IMR-90 (cell line): ENCODE results near the gene NHSL2. TPM values are rescaled to one million over a fixed set of nuclear protein-coding genes. Genes with fewer than 3 reads are reported as not detected.

ENCODE experiments used
- ATAC-seq: fragments of 200-7000 bp; cut with Tn5 transposase; 2 replicates; pipeline ENCODE4 v1.9.1; 2020; ENCODE audit warnings: low read depth, mild to moderate bottlenecking, moderate library complexity
- BruUV-seq: library from RNA; stranded (reverse); fragments of 400-500 nt; replicated peaks from 2 replicates; lab custom pipeline; 2021; lab: Mats Ljungman, UMichigan
- CTCF ChIA-PET: fragments of 300-600 bp; formaldehyde crosslinking; extraction: SDS; loops from one replicate; lab custom pipeline; 2021; ENCODE audit warnings: antibody characterized with exemption; lab: Yijun Ruan, JAX
- POLR2A ChIA-PET: fragments of 300-600 bp; sonication (Branson Sonifier 250); formaldehyde crosslinking; loops from one replicate; lab custom pipeline; 2022; ENCODE audit warnings: antibody characterized with exemption; ENCODE audit not compliant: unreplicated experiment; lab: Charles Lee
- DNase-seq: peaks from one replicate; pipeline ENCODE4 v3.0.0; 2013
- H2AFZ ChIP-seq: replicated peaks from 2 replicates; pipeline ENCODE3; 2013; ENCODE audit warnings: low read length, mild to moderate bottlenecking; ENCODE audit not compliant: poor library complexity
- H2AK5ac ChIP-seq: 2 replicates; pipeline ENCODE4 v1.6.1; 2013; ENCODE audit warnings: low read depth, low read length, inconsistent platforms
- H2AK9ac ChIP-seq: replicated peaks from 2 replicates; pipeline ENCODE3; 2013; ENCODE audit warnings: mild to moderate bottlenecking, low read depth, low read length, moderate library complexity; ENCODE audit not compliant: poor library complexity
- H2BK120ac ChIP-seq: 2 replicates; pipeline ENCODE4 v1.6.1; 2013; ENCODE audit warnings: low read depth, low read length, inconsistent platforms
- H2BK15ac ChIP-seq: 3 replicates; pipeline ENCODE4 v1.6.1; 2013; ENCODE audit warnings: low read depth, low read length, inconsistent platforms
- H2BK20ac ChIP-seq: 2 replicates; pipeline ENCODE4 v1.6.1; 2013; ENCODE audit warnings: low read depth, mild to moderate bottlenecking, inconsistent platforms, low read length, moderate library complexity
- H2BK5ac ChIP-seq: 2 replicates; pipeline ENCODE4 v1.6.1; 2013; ENCODE audit warnings: mild to moderate bottlenecking, low read depth, low read length, inconsistent platforms; ENCODE audit not compliant: poor library complexity, severe bottlenecking
- H3K14ac ChIP-seq: replicated peaks from 2 replicates; pipeline ENCODE4 v1.6.1; 2013; ENCODE audit warnings: low read depth, low read length, inconsistent platforms
- H3K18ac ChIP-seq: 2 replicates; pipeline ENCODE4 v1.6.1; 2013; ENCODE audit warnings: low read depth, low read length, control low read depth
- H3K23ac ChIP-seq: 2 replicates; pipeline ENCODE4 v1.6.1; 2013; ENCODE audit warnings: low read depth, low read length, inconsistent platforms
- H3K27ac ChIP-seq: 2 replicates; pipeline ENCODE4 v1.5.1; 2013; ENCODE audit warnings: mild to moderate bottlenecking, control low read depth, low read length; ENCODE audit not compliant: insufficient read depth
- H3K27me3 ChIP-seq: 2 replicates; pipeline ENCODE4 v1.6.1; 2013; ENCODE audit warnings: low read length; ENCODE audit not compliant: control insufficient read depth, insufficient read depth
- H3K36me3 ChIP-seq: 2 replicates; pipeline ENCODE4 v1.6.1; 2013; ENCODE audit warnings: low read length, mixed read lengths; ENCODE audit not compliant: control insufficient read depth, insufficient read depth
- H3K4ac ChIP-seq: 2 replicates; pipeline ENCODE4 v1.6.1; 2013; ENCODE audit warnings: low read depth, low read length, inconsistent platforms
- H3K4me1 ChIP-seq: 2 replicates; pipeline ENCODE4 v1.6.1; 2013; ENCODE audit warnings: low read length, mixed read lengths; ENCODE audit not compliant: control insufficient read depth, insufficient read depth
- H3K4me2 ChIP-seq: 2 replicates; pipeline ENCODE4 v1.6.1; 2013; ENCODE audit warnings: low read depth, mild to moderate bottlenecking, control low read depth, low read length, moderate library complexity
- H3K4me3 ChIP-seq: 2 replicates; pipeline ENCODE4 v1.5.1; 2013; ENCODE audit warnings: low read depth, mild to moderate bottlenecking, control low read depth, low read length, moderate library complexity; ENCODE audit not compliant: insufficient read depth
- H3K56ac ChIP-seq: 2 replicates; pipeline ENCODE4 v1.6.1; 2013; ENCODE audit warnings: low read length, inconsistent platforms; ENCODE audit not compliant: insufficient read depth; ENCODE audit errors: extremely low read depth
- H3K79me1 ChIP-seq, 2 experiments: 2 replicates each; pipeline ENCODE4 v1.6.1; 2013; ENCODE audit warnings: low read length in 2 of 2, inconsistent platforms in 1 of 2, low read depth in 1 of 2
- H3K9ac ChIP-seq: 2 replicates; pipeline ENCODE4 v1.6.1; 2013; ENCODE audit warnings: low read depth, low read length, control low read depth
- H3K9me1 ChIP-seq: 2 replicates; pipeline ENCODE4 v1.6.1; 2013; ENCODE audit warnings: low read length, inconsistent platforms; ENCODE audit not compliant: insufficient read depth
- H3K9me3 ChIP-seq: 2 replicates; pipeline ENCODE4 v1.6.1; 2013; ENCODE audit warnings: low read length; ENCODE audit not compliant: control insufficient read depth, insufficient read depth
- H4K20me1 ChIP-seq: 2 replicates; pipeline ENCODE4 v1.6.1; 2013; ENCODE audit warnings: low read length, inconsistent platforms; ENCODE audit not compliant: insufficient read depth
- H4K5ac ChIP-seq: 2 replicates; pipeline ENCODE4 v1.6.1; 2013; ENCODE audit warnings: mild to moderate bottlenecking, low read depth, low read length, control low read depth
- H4K8ac ChIP-seq, 2 experiments: 2 replicates each; pipeline ENCODE4 v1.6.1; 2013; ENCODE audit warnings: low read depth in 2 of 2, low read length in 2 of 2, control low read depth in 1 of 2, inconsistent platforms in 1 of 2
- H4K91ac ChIP-seq: 2 replicates; pipeline ENCODE4 v1.6.1; 2013; ENCODE audit warnings: low read depth, low read length, inconsistent platforms; ENCODE audit not compliant: insufficient read depth
- CHD1 ChIP-seq: IDR thresholded peaks from 2 replicates; pipeline ENCODE4 v1.6.1; 2012; ENCODE audit warnings: low read depth, low read length, improper control_type of control experiment
- FOS ChIP-seq: fragments of 150-350 bp; IDR thresholded peaks from 2 replicates; pipeline ENCODE4 v1.6.1; 2016; ENCODE audit warnings: low read depth, low read length
- MAZ ChIP-seq: IDR thresholded peaks from 2 replicates; pipeline ENCODE4 v1.6.1; 2012; ENCODE audit warnings: low read depth, mild to moderate bottlenecking, low read length, improper control_type of control experiment, moderate library complexity, borderline replicate concordance
- MXI1 ChIP-seq: IDR thresholded peaks from 2 replicates; pipeline ENCODE4 v1.6.1; 2012; ENCODE audit warnings: low read depth, mild to moderate bottlenecking, low read length, moderate library complexity, borderline replicate concordance
- NFE2L2 ChIP-seq: fragments of 150-350 bp; IDR thresholded peaks from 2 replicates; pipeline ENCODE4 v1.6.1; 2016; ENCODE audit warnings: low read depth, mild to moderate bottlenecking, low read length
- POLR2A ChIP-seq: IDR thresholded peaks from 2 replicates; pipeline ENCODE4 v1.6.1; 2012; ENCODE audit warnings: mild to moderate bottlenecking, low read depth, low read length
- RCOR1 ChIP-seq: IDR thresholded peaks from 2 replicates; pipeline ENCODE4 v1.6.1; 2012; ENCODE audit warnings: mild to moderate bottlenecking, low read length, improper control_type of control experiment; ENCODE audit not compliant: insufficient replicate concordance
- RFX5 ChIP-seq: IDR thresholded peaks from 2 replicates; pipeline ENCODE4 v1.8.0; 2012; ENCODE audit warnings: low read depth, mild to moderate bottlenecking, low read length, moderate library complexity
- SMC3 ChIP-seq: fragments of 150-350 bp; IDR thresholded peaks from 2 replicates; pipeline ENCODE4 v1.6.1; 2016; ENCODE audit warnings: low read depth, mild to moderate bottlenecking, antibody characterized with exemption, low read length, moderate library complexity
- USF2 ChIP-seq: fragments of 150-350 bp; IDR thresholded peaks from 2 replicates; pipeline ENCODE4 v1.6.1; 2017; ENCODE audit warnings: mild to moderate bottlenecking, antibody characterized with exemption, low read length, low read depth
- WGBS, 2 experiments: methylation state at CpG; one replicate each; pipeline versions ENCODE4 v1.1.5 to v1.1.7; 2013; ENCODE audit warnings: missing lambda C conversion rate in 2 of 2; ENCODE audit not compliant: insufficient read length in 1 of 2; ENCODE audit errors: extremely low coverage in 2 of 2; 5-methylcytosine and 5-hydroxymethylcytosine counted together
- dilution Hi-C: fragments of 300-500 bp; cut with HindIII; formaldehyde crosslinking; loops from one replicate; pipeline ENCODE4 v1.14.3; 2018; ENCODE audit warnings: low sequenced_read_pairs; ENCODE audit not compliant: unreplicated experiment
- in situ Hi-C: fragments of 300-500 bp; cut with MboI; formaldehyde crosslinking; loops from 3 replicates; pipeline ENCODE4 v1.14.3; 2019; ENCODE audit warnings: low sequenced_read_pairs, inconsistent platforms, mixed read lengths
- intact Hi-C: fragments of 100-400 bp; cut with micrococcal nuclease; formaldehyde crosslinking; loops from 2 replicates; pipeline ENCODE4 v1.10.0; 2022
- polyA plus RNA-seq, 3 experiments: library from polyadenylated mRNA; depleted of rRNA; stranded (reverse); fragments of >200 nt; gene quantifications; 2 replicates each; pipeline ENCODE4 v1.2.3, GENCODE V29; 2012; ENCODE audit warnings: low replicate concordance in 1 of 3
- total RNA-seq: library from RNA; depleted of rRNA; stranded (reverse); fragments of >200 nt; gene quantifications from 2 replicates; pipeline ENCODE4 v1.2.3, GENCODE V29; 2012
- TF ChIP-seq, protein P1 (sequence below): conservative IDR thresholded peaks from 2 replicates; pipeline ENCODE4 v1.5.1; 2012; ENCODE audit warnings: mild to moderate bottlenecking, low read depth, low read length, improper control_type of control experiment
- TF ChIP-seq, protein P2 (sequence below): fragments of 150-350 bp; IDR thresholded peaks from 2 replicates; pipeline ENCODE4 v1.6.1; 2016; ENCODE audit warnings: low read depth, mild to moderate bottlenecking, low read length, moderate library complexity, borderline replicate concordance

The NHSL2 gene
- total and polyA plus RNA-seq, 2 of the 4 experiments (the other 2 are of a cell fraction) = 0.72 to 0.75 TPM

GRCh38 chrX:71958281-71958675 lies 47.6 kb downstream of the NHSL2 start:
- Histone ChIP-seq H3K4me1 (no peaks in the 10 kb centered on the region; the same call in 1 of the 2 replicates), H3K18ac (no peak overlapping the region), H3K9me3 (no peaks in the 10 kb centered on the region), H3K79me1 (no peaks in the 10 kb centered on the region), H3K36me3 (no peaks in the 10 kb centered on the region), H3K4ac (no peak overlapping the region), H2BK5ac (no peak overlapping the region), H3K27ac (no peak overlapping the region), H3K27me3 (peaks cover 23% of the 10 kb centered on the region), H2BK15ac (no peak overlapping the region), H4K8ac (no peak overlapping the region), H2BK20ac (no peak overlapping the region), H4K91ac (no peak overlapping the region), H3K56ac (no peak overlapping the region), H3K4me2 (no peak overlapping the region), H4K20me1 (no peaks in the 10 kb centered on the region), H3K14ac (no peak overlapping the region), H2BK120ac (no peak overlapping the region), H4K5ac (no peak overlapping the region; the same call in 1 of the 2 replicates), H3K4me3 (no peak overlapping the region), H3K9me1 (no peaks in the 10 kb centered on the region), H3K9ac (no peak overlapping the region), H2AK9ac (no peak overlapping the region), H2AK5ac (no peak overlapping the region), H3K23ac (no peak overlapping the region), H2AFZ (no peak overlapping the region)
- ChIA-PET CTCF (interaction anchor here (0.6 kb wide), 1 partner anchor 71 kb away, joined by 3 read pairs; no protein-coding TSS in a partner anchor), POLR2A (no interaction called here)
- WGBS, 2 experiments = no CpG with 5 or more reads among the region's 2 CpGs
- TF ChIP-seq FOS (no peak), MXI1 (no peak), SMC3 (no peak), MAZ (no peak), USF2 (no peak), CHD1 (no peak), RCOR1 (no peak), RFX5 (no peak), NFE2L2 (no peak), POLR2A (no peak)
- TF ChIP-seq, protein P1, sequence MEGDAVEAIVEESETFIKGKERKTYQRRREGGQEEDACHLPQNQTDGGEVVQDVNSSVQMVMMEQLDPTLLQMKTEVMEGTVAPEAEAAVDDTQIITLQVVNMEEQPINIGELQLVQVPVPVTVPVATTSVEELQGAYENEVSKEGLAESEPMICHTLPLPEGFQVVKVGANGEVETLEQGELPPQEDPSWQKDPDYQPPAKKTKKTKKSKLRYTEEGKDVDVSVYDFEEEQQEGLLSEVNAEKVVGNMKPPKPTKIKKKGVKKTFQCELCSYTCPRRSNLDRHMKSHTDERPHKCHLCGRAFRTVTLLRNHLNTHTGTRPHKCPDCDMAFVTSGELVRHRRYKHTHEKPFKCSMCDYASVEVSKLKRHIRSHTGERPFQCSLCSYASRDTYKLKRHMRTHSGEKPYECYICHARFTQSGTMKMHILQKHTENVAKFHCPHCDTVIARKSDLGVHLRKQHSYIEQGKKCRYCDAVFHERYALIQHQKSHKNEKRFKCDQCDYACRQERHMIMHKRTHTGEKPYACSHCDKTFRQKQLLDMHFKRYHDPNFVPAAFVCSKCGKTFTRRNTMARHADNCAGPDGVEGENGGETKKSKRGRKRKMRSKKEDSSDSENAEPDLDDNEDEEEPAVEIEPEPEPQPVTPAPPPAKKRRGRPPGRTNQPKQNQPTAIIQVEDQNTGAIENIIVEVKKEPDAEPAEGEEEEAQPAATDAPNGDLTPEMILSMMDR = no peak
- TF ChIP-seq, protein P2, sequence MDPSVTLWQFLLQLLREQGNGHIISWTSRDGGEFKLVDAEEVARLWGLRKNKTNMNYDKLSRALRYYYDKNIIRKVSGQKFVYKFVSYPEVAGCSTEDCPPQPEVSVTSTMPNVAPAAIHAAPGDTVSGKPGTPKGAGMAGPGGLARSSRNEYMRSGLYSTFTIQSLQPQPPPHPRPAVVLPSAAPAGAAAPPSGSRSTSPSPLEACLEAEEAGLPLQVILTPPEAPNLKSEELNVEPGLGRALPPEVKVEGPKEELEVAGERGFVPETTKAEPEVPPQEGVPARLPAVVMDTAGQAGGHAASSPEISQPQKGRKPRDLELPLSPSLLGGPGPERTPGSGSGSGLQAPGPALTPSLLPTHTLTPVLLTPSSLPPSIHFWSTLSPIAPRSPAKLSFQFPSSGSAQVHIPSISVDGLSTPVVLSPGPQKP = no peak
- no TSS peak for BruUV-seq
- DNase-seq (no peak), ATAC-seq (no peak)
- in situ Hi-C loops (no loop called here), dilution Hi-C loops (no loop called here), intact Hi-C loops (no loop called here)
